ENCODE results near the gene CFAP221. TPM values are rescaled to one million over a fixed set of nuclear protein-coding genes. Genes with fewer than 3 reads are reported as not detected.

Gene CFAP221
- polyA plus RNA-seq, 10 donors = 0.24 to 1.2 (median 0.82) TPM

DNA sequence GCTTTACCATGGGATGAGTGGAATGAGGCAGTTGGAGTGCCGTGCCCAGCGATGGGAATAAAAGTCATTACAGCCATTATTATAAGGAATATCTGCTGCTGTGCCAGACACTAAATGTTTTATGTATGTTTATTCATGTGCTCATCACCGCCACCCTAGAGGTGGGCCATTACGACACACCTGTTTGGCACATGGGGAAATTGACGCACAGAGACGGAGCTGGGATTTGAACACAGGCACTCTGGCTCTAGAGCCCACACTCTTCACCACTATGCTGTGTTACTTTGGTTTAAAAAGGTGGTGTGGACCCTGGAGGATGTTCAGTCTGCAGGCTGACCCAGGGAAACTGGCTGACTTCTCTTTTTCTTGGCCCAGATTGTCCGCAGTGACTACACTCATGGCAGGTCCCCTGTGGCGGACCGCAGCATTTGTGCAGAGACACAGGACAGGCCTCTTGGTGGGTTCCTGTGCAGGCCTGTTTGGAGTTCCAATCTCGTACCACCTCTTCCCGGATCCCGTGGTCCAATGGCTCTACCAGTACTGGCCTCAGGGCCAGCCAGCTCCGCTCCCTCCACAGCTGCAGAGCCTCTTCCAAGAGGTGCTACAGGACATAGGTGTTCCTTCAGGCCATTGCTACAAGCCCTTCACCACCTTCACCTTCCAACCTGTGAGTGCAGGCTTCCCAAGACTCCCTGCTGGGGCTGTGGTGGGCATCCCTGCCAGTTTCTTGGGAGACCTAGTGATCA is 136.4 kb downstream of the CFAP221 start:
- DNase-seq = no peak

GRCh38 chr2:119681203-119681867 is 137.1 kb downstream of the CFAP221 start:
- DNase-seq = no peak

DNA sequence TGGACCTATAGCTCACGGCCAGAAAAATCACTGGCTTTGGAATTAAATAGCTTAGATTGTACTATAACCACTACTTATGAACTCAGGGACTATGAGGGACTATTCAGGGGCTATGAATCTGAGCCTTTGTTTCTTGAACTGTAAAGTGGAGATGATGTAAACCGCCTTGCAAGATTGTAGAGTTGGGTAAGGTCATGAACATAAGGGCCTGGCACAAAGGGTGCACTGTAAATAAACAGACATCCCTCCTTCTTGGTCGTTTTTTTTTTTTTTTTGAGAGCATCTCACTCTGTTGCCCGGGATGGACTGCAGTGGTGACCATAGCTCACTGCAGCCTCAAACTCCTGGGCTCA is 137.6 kb downstream of the CFAP221 start:
- DNase-seq = no peak

DNA sequence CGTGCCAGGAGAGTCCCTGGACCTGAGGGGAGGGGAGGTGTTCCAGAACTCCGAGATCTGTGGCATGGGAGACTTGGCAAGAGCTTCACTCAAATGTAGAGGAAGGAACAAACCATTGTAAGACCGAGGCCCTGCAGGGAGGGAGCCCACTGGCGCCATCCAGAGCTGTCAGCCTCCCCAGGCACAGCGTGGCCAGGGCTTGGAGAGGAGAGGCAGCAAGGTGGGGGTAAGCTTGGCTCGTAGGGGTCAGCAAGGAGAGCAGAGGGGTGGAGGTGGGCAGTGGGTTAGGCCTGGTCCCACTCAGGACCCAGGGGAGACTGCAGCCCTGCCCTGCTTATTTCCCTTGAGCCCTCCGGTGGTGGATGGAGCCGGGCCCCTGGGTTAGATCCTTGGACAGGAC is 138.3 kb downstream of the CFAP221 start:
- no peak for DNase-seq

DNA sequence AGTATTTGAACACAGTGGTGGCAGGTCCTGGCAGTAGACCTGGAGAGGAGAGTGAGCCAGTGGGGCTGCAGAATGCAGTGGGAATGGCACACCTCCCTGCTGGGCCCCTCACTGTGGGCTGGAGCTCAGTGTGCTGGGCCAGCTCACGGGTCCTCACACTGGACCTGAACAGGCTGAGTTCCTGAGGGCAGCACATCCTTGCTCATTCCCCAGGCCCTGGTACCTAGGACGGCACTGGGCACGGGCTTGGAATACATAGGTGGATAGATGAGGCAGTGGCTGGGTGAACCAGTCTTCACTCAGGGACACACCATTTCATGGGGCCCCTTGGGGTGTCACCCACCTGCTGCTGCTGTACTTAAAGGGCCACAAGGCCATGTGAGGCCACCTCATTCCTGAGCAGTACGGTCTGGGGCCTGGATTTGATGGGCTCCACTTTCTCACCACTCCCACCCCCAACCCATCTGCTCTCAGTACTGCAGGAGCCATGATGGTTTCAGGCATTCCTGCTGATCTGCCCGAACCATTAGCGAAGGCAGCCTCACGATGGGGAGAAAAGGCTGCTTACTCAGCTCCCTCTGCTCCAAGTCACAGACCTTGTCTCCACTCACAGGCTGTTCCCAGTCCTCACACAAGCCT is 138.9 kb downstream of the CFAP221 start:
- no peak for DNase-seq

DNA sequence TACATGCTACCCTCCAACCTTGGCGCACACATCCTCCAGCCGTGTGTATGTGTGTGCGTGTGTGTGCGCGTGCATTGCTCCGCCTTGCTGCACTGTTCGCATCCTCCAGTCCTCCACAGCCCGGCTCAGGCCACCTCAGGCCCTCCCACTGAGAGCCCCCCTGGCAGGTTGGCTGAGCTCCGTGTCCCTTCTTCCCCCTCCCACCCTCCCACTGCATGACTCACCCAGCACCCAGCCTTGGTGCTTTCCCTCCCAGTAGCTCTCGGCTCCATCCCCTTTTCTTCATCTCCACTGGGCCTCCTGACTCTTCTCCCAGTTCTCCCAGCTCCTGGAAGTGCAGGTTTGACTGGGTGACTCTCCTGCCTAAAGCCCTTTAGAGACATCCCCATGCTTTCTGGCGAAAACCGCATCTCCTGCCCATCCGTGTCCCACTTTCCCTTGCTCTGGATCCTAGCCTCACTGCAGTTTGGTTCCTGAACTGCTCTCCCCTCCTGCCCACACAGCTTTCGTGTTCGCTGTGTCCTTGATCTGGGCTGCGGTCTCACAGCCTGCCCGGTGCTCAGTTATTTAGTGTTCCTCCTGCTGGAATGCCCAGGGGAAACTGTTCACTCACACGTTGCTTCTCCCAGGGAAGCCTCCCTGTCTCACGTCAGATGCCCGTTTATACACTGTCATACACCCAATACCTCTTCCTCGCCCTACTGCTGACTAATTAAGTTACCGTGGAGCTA is 139.6 kb downstream of the CFAP221 start:
- DNase-seq = no peak

GRCh38 chr2:119684518-119684917 is 140.3 kb downstream of the CFAP221 start:
- no peak for DNase-seq

- no peak for DNase-seq
Observed at GRCh38 chr2:119688616-119689015, 144.4 kb downstream of the CFAP221 start.

DNA sequence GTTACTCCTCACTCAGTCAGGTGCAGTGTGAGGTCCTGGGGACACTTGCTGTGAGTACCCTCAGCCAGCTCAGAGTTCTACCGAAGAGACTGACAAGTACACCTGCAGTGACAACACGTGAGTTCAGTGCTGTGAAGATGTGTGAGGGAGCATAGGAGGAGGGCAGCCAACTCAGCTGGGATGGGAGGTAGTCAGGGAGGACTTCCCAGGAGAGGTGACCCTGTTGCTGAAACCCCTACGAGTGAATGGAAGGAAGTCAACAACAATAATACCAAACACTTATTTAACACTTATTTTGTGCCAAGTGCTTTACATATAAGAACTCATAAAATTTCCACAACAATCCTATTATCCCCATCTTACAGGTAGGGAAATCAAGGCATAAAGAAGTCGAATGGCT is 145.0 kb downstream of the CFAP221 start:
- DNase-seq = no peak

DNA sequence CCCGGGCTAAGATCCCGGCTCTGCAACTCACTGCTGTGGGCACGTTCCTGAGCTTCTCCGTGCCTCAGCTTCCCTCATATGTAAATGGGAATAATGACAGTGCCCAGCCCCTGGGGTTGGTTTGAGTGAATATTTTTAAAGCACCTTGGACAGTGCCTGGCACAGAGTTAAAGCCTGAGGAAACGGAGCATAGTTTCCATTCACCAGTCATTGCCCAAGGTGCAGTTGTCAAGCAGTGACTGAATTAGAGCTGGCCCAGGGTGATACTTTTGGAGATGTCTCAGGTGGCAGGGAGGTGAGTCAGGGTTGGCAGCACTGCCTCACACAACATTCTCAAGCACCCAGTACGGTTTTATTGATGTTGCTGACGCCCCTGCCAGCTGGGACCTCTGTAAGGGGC is 146.9 kb downstream of the CFAP221 start:
- DNase-seq = no peak

DNA sequence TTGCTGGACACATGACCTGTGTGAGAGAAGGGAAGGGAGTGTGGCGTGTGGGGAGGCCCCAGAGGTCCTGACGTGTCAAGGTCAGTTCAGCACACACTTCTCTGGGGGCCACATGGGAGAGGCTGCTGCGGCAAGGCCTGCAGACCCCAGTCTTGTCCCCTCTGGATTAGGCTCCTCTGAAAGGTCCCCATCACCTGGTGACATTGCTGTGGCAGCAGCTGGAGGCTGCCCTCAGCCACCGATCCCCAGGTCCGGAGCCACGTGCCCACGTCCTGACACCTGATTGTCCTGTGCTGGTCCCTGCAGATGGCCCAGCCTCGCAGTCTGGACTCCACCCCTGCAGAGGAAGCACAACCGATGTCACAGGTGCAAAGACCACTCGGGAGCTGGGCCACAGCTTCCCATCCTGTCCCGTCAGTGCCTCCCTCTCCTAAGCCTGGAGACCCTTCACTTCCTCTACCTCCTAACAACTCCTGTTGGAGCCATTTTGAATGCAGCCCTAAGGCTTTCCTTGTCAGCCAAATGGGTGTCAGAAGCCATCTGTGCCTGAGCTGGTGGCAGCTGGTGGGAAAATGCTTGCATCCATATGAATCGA is 147.5 kb downstream of the CFAP221 start:
- no peak for DNase-seq

- no peak for DNase-seq
Observed at GRCh38 chr2:119692310-119692709, 148.1 kb downstream of the CFAP221 start.

- DNase-seq = no peak
Observed at GRCh38 chr2:119692954-119693353, 148.7 kb downstream of the CFAP221 start.

DNA sequence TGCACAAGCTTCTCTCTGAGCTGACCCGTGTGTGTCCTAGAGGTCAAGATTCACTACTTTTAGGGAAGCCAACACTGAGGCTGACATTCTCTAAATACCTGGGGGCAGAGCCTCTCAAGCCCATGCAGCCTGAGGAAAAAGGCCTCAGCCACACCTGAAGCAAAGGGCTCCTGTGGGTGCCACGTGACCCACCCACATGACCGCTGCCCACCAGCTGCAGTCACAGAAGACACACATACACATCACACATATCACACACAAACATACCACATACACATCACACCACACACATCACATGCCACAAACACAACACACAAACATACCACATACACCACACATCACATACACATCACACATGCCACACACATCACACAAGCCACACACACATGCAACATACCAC is 149.3 kb downstream of the CFAP221 start:
- no peak for DNase-seq

- no peak for DNase-seq
Observed at GRCh38 chr2:119693967-119694366, 149.7 kb downstream of the CFAP221 start.

DNA sequence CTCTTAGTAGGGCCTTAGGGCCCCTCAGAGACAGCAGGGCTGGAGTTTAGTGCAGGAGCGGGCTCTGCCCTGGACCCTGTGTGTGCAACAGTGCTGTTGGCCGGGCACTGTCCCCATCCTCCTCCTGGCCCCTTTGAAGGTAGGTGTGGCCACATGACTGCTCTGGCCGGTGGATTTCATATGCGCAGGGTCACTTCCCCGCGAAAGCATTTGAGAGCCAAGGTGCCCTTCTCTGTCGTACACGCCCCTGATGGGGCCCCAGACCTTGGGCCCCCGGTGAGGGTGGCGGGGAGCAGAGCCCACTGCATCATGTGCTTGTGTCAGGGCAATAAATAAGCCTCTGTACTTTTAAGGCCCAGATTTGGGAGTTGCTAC is 150.2 kb downstream of the CFAP221 start:
- DNase-seq = no peak

- peak in 2 of 3 donors; percentile 31 to 56 for DNase-seq
Observed at GRCh38 chr2:119694845-119695521, 150.7 kb downstream of the CFAP221 start.

- no peak for DNase-seq
Observed at GRCh38 chr2:119696005-119696404, 151.8 kb downstream of the CFAP221 start.

- DNase-seq = no peak
Observed at GRCh38 chr2:119696494-119697030, 152.3 kb downstream of the CFAP221 start.

DNA sequence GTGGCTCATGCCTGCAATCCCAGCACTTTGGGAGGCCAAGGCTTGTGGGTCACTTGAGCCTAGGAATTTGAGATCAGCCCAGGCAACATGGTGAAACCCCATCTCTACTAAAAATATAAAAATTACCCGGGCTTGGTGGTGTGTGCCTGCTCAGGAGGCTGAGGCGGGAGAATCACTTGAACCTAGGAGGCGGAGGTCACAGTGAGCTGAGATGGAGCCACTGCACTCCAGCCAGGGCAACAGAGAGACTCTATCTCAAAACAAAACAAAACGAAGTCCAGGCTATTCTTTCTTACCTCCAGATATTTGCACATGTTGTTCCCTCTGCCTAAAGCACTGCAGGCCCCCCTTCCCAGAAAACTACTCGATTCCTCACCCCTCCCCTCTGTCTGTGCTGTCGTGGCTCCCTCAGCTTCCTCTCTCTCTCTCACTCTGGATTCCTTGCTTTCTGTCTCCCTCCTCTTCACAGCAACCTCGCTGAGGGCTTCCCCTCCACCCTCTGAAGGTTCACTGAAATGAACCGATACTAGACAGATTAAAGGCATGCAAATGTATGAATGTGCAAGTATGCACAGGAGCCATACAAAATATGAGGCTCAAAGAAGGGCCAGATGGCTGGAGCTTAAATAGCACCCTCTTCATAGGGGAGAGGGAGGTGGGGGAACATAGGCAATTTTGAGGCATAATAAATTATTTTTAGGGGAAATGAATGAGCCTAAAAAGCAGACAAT is 153.2 kb downstream of the CFAP221 start:
- DNase-seq = no peak

DNA sequence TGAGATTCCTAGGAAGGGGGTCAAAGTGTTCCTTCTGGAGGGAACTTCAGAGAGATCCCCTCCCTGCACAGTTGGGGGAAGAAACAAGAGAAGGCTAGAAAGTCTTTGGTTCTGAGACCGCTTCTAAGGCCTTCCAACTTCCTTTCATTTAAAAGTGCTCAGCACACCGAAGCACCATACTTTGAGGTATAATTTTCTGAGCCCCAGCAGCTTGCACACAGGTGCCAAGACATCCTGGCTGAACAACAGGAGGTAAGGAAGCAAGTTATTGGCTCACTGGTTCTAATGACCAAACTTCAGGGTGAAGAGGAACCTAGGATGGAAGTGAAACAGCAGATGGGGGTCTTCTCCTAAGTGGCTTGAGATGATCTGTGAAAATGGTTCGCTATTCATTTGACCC is 154.0 kb downstream of the CFAP221 start:
- no peak for DNase-seq
